GM10266 (cell line): ENCODE data around the gene CRTC3.

Source experiments
- DNase-seq: peaks from one replicate; pipeline ENCODE4 v3.0.0; 2012; ENCODE audit errors: extremely low spot score
- TF ChIP-seq, protein P1 (sequence below): IDR thresholded peaks from 2 replicates; pipeline ENCODE4 v1.5.1; 2012; ENCODE audit warnings: mild to moderate bottlenecking, low read depth; ENCODE audit not compliant: control insufficient read depth, insufficient read depth; ENCODE audit errors: missing control alignments

CRTC3 gene

DNA sequence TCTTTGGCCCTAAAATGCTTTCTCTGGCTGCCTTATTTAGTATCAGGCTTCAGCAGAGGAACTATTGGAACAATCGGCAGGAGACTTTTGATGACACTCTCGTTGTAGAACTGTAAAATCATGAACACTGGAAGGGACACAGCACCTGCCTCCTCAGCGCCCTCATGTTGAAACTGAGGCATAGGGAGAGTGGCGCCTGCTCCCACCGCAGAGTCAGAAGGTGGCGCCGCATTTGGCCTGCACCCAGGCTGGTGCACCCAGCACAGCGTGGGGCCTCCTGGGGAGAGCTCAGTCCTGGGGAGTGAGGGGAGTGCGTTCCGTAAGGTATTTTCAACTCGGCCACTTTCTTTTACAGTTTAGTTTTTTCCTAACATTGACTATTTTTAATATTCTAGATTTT, 109.2 kb downstream of the CRTC3 start:
- TF ChIP-seq, protein P1, sequence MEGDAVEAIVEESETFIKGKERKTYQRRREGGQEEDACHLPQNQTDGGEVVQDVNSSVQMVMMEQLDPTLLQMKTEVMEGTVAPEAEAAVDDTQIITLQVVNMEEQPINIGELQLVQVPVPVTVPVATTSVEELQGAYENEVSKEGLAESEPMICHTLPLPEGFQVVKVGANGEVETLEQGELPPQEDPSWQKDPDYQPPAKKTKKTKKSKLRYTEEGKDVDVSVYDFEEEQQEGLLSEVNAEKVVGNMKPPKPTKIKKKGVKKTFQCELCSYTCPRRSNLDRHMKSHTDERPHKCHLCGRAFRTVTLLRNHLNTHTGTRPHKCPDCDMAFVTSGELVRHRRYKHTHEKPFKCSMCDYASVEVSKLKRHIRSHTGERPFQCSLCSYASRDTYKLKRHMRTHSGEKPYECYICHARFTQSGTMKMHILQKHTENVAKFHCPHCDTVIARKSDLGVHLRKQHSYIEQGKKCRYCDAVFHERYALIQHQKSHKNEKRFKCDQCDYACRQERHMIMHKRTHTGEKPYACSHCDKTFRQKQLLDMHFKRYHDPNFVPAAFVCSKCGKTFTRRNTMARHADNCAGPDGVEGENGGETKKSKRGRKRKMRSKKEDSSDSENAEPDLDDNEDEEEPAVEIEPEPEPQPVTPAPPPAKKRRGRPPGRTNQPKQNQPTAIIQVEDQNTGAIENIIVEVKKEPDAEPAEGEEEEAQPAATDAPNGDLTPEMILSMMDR, result no peak
- no peak for DNase-seq

DNA sequence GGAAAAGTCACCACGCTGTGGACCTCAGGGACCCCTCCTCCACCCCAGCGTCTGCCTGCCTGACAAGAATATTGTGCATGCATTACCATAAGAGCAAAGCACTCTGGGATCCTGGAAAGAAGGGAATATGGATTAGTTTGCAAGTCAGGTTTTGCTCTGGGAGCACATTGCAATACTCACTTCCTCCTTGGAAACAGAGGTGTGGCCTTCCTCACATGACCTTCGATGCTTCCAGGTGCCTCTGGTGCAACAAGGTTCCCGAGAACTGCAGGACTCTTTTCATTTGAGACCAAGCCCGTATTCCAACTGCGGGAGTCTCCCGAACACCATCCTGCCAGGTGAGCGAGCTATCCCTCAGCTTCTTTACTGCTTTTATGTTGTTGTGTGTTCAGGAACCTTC, 111.1 kb downstream of the CRTC3 start:
- no peak for DNase-seq
- TF ChIP-seq, protein P1, result no peak

DNA sequence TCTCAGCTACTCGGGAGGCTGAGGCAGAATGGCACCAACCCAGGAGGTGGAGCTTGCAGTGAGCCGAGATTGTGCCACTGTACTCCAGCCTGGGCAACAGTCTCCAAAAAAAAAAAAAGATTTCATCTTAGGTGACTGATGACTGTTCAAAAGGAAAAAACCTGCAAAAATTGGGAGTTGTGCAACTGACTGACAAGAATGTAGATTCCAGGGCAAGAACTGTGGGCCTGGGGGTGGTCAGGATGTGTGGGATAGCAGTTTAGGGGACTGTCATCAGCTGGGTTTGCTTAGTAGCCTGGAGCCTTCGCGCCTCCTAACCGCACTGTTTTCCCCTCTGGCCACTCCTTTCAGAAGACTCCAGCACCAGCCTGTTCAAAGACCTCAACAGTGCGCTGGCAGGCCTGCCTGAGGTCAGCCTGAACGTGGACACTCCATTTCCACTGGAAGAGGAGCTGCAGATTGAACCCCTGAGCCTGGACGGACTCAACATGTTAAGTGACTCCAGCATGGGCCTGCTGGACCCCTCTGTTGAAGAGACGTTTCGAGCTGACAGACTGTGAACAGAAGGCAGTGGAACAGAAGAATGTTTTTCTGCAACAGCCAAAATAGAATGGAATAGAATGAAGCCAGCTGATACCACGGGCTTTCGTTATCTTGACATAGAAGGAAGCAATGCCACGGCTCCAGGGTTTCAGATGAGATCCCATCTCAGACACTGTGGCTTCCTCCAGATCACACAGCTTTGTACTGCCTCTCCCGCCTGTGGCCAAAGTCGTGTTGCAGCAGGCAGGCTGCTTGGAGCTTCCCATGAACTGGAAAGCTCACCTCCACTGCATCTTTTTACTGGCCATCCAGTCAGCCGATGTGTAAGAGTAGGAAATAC, 112.1 kb downstream of the CRTC3 start:
- TF ChIP-seq, protein P1, result no peak

DNA sequence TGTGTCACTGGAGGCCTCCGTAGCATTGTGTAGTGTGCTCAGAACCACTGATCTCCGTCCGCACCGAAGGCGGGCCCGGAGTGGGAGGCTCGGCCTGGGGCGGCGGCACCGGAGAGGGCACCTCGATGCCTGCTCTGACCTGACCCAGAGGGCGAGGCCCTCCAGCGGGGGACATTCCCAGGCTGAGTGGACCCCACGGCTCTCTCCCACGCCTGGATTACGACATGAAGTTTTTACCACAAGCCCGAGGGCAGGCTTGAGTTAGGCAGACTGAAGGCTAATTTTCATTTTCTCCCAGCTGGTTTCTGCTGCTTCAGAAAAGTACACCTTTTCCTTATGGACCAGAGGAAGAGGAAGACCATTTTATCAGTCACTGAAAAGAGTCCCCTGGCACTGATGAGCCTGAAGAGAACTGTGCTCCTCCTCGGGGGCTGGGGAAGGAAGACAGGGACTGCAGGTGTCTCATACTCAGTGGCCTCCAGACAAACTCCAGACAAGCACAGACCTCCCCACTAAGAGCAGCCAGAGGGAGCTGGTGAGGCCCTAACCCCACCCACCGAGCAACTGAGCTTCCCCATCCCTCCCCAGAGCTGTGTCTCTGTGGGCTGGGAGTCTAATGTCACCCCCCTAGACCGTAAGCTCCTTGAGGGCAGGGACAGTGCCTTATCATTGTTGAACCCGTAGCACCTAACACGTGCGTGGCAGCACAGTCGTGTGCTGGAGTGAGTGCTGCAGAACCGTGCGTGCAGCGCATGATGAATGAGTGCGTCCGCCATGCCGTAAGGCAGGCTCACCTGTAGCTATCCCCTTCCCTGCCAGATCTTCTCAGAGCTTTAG, 113.0 kb downstream of the CRTC3 start:
- TF ChIP-seq, protein P1, result no peak
- DNase-seq, result no peak

More for the DNA sequence above, 112.1 kb downstream of the CRTC3 start:
- no peak for DNase-seq

DNA sequence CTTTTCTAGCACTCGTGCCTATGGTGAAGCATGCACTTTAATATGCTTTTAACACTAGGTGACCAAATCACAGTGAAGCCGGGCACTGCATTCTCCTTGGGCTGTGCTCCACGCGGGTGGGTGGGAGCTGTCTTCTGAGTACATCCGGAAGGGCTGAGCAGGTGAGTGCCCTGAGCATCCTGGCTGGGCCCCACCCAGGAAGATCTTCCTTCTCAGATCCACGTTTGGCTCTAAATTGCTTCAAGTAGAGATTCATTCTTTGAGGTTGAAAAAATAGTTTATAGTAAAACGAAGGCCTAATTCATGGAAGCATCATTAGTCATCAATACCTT, 113.5 kb downstream of the CRTC3 start:
- TF ChIP-seq, protein P1, result no peak
- no peak for DNase-seq

DNA sequence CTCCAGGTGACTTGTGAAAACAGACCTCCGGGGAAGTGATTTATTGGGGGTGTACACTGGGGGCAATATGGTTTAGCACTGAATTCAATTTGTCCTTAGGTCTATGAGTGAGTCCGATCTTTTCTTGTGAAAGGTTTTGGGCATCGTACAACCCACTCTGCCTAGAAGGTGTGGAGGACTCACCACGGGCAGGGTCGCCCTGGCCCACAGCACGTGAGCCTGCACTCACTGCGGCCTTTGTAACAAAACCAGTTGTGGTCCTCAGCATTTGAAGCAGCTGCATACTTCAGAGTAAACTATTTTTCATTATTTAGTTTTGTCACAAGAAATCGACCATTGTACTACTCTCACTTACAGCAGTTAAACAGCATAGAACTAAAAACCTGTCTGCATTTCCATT, 114.8 kb downstream of the CRTC3 start:
- DNase-seq, result no peak
- TF ChIP-seq, protein P1, result no peak
